IMR-90 (cell line): Measurements from ENCODE around the gene CDH23. TPM values are rescaled to one million over a fixed set of nuclear protein-coding genes. Genes with fewer than 3 reads are reported as not detected.

Source experiments
- ATAC-seq: fragments of 200-7000 bp; cut with Tn5 transposase; 2 replicates; pipeline ENCODE4 v1.9.1; 2020; ENCODE audit warnings: low read depth, mild to moderate bottlenecking, moderate library complexity
- BruUV-seq: library from RNA; stranded (reverse); fragments of 400-500 nt; replicated peaks from 2 replicates; lab custom pipeline; 2021; lab: Mats Ljungman, UMichigan
- CTCF ChIA-PET: fragments of 300-600 bp; formaldehyde crosslinking; extraction: SDS; loops from one replicate; lab custom pipeline; 2021; ENCODE audit warnings: antibody characterized with exemption; lab: Yijun Ruan, JAX
- POLR2A ChIA-PET: fragments of 300-600 bp; sonication (Branson Sonifier 250); formaldehyde crosslinking; loops from one replicate; lab custom pipeline; 2022; ENCODE audit warnings: antibody characterized with exemption; ENCODE audit not compliant: unreplicated experiment; lab: Charles Lee
- DNase-seq: peaks from one replicate; pipeline ENCODE4 v3.0.0; 2013
- H2AFZ ChIP-seq: replicated peaks from 2 replicates; pipeline ENCODE3; 2013; ENCODE audit warnings: low read length, mild to moderate bottlenecking; ENCODE audit not compliant: poor library complexity
- H2AK5ac ChIP-seq: 2 replicates; pipeline ENCODE4 v1.6.1; 2013; ENCODE audit warnings: low read depth, low read length, inconsistent platforms
- H2AK9ac ChIP-seq: replicated peaks from 2 replicates; pipeline ENCODE3; 2013; ENCODE audit warnings: mild to moderate bottlenecking, low read depth, low read length, moderate library complexity; ENCODE audit not compliant: poor library complexity
- H2BK120ac ChIP-seq: 2 replicates; pipeline ENCODE4 v1.6.1; 2013; ENCODE audit warnings: low read depth, low read length, inconsistent platforms
- H2BK15ac ChIP-seq: 3 replicates; pipeline ENCODE4 v1.6.1; 2013; ENCODE audit warnings: low read depth, low read length, inconsistent platforms
- H2BK20ac ChIP-seq: 2 replicates; pipeline ENCODE4 v1.6.1; 2013; ENCODE audit warnings: low read depth, mild to moderate bottlenecking, inconsistent platforms, low read length, moderate library complexity
- H2BK5ac ChIP-seq: 2 replicates; pipeline ENCODE4 v1.6.1; 2013; ENCODE audit warnings: mild to moderate bottlenecking, low read depth, low read length, inconsistent platforms; ENCODE audit not compliant: poor library complexity, severe bottlenecking
- H3K14ac ChIP-seq: replicated peaks from 2 replicates; pipeline ENCODE4 v1.6.1; 2013; ENCODE audit warnings: low read depth, low read length, inconsistent platforms
- H3K18ac ChIP-seq: 2 replicates; pipeline ENCODE4 v1.6.1; 2013; ENCODE audit warnings: low read depth, low read length, control low read depth
- H3K23ac ChIP-seq: 2 replicates; pipeline ENCODE4 v1.6.1; 2013; ENCODE audit warnings: low read depth, low read length, inconsistent platforms
- H3K27ac ChIP-seq: 2 replicates; pipeline ENCODE4 v1.5.1; 2013; ENCODE audit warnings: mild to moderate bottlenecking, control low read depth, low read length; ENCODE audit not compliant: insufficient read depth
- H3K27me3 ChIP-seq: 2 replicates; pipeline ENCODE4 v1.6.1; 2013; ENCODE audit warnings: low read length; ENCODE audit not compliant: control insufficient read depth, insufficient read depth
- H3K36me3 ChIP-seq: 2 replicates; pipeline ENCODE4 v1.6.1; 2013; ENCODE audit warnings: low read length, mixed read lengths; ENCODE audit not compliant: control insufficient read depth, insufficient read depth
- H3K4ac ChIP-seq: 2 replicates; pipeline ENCODE4 v1.6.1; 2013; ENCODE audit warnings: low read depth, low read length, inconsistent platforms
- H3K4me1 ChIP-seq: 2 replicates; pipeline ENCODE4 v1.6.1; 2013; ENCODE audit warnings: low read length, mixed read lengths; ENCODE audit not compliant: control insufficient read depth, insufficient read depth
- H3K4me2 ChIP-seq: 2 replicates; pipeline ENCODE4 v1.6.1; 2013; ENCODE audit warnings: low read depth, mild to moderate bottlenecking, control low read depth, low read length, moderate library complexity
- H3K4me3 ChIP-seq: 2 replicates; pipeline ENCODE4 v1.5.1; 2013; ENCODE audit warnings: low read depth, mild to moderate bottlenecking, control low read depth, low read length, moderate library complexity; ENCODE audit not compliant: insufficient read depth
- H3K56ac ChIP-seq: 2 replicates; pipeline ENCODE4 v1.6.1; 2013; ENCODE audit warnings: low read length, inconsistent platforms; ENCODE audit not compliant: insufficient read depth; ENCODE audit errors: extremely low read depth
- H3K79me1 ChIP-seq, 2 experiments: 2 replicates each; pipeline ENCODE4 v1.6.1; 2013; ENCODE audit warnings: low read length in 2 of 2, inconsistent platforms in 1 of 2, low read depth in 1 of 2
- H3K9ac ChIP-seq: 2 replicates; pipeline ENCODE4 v1.6.1; 2013; ENCODE audit warnings: low read depth, low read length, control low read depth
- H3K9me1 ChIP-seq: 2 replicates; pipeline ENCODE4 v1.6.1; 2013; ENCODE audit warnings: low read length, inconsistent platforms; ENCODE audit not compliant: insufficient read depth
- H3K9me3 ChIP-seq: 2 replicates; pipeline ENCODE4 v1.6.1; 2013; ENCODE audit warnings: low read length; ENCODE audit not compliant: control insufficient read depth, insufficient read depth
- H4K20me1 ChIP-seq: 2 replicates; pipeline ENCODE4 v1.6.1; 2013; ENCODE audit warnings: low read length, inconsistent platforms; ENCODE audit not compliant: insufficient read depth
- H4K5ac ChIP-seq: 2 replicates; pipeline ENCODE4 v1.6.1; 2013; ENCODE audit warnings: mild to moderate bottlenecking, low read depth, low read length, control low read depth
- H4K8ac ChIP-seq, 2 experiments: 2 replicates each; pipeline ENCODE4 v1.6.1; 2013; ENCODE audit warnings: low read depth in 2 of 2, low read length in 2 of 2, control low read depth in 1 of 2, inconsistent platforms in 1 of 2
- H4K91ac ChIP-seq: 2 replicates; pipeline ENCODE4 v1.6.1; 2013; ENCODE audit warnings: low read depth, low read length, inconsistent platforms; ENCODE audit not compliant: insufficient read depth
- CHD1 ChIP-seq: IDR thresholded peaks from 2 replicates; pipeline ENCODE4 v1.6.1; 2012; ENCODE audit warnings: low read depth, low read length, improper control_type of control experiment
- MXI1 ChIP-seq: IDR thresholded peaks from 2 replicates; pipeline ENCODE4 v1.6.1; 2012; ENCODE audit warnings: low read depth, mild to moderate bottlenecking, low read length, moderate library complexity, borderline replicate concordance
- NFE2L2 ChIP-seq: fragments of 150-350 bp; IDR thresholded peaks from 2 replicates; pipeline ENCODE4 v1.6.1; 2016; ENCODE audit warnings: low read depth, mild to moderate bottlenecking, low read length
- WGBS, 2 experiments: methylation state at CpG; one replicate each; pipeline versions ENCODE4 v1.1.5 to v1.1.7; 2013; ENCODE audit warnings: missing lambda C conversion rate in 2 of 2; ENCODE audit not compliant: insufficient read length in 1 of 2; ENCODE audit errors: extremely low coverage in 2 of 2; 5-methylcytosine and 5-hydroxymethylcytosine counted together
- dilution Hi-C: fragments of 300-500 bp; cut with HindIII; formaldehyde crosslinking; loops from one replicate; pipeline ENCODE4 v1.14.3; 2018; ENCODE audit warnings: low sequenced_read_pairs; ENCODE audit not compliant: unreplicated experiment
- in situ Hi-C: fragments of 300-500 bp; cut with MboI; formaldehyde crosslinking; loops from 3 replicates; pipeline ENCODE4 v1.14.3; 2019; ENCODE audit warnings: low sequenced_read_pairs, inconsistent platforms, mixed read lengths
- intact Hi-C: fragments of 100-400 bp; cut with micrococcal nuclease; formaldehyde crosslinking; loops from 2 replicates; pipeline ENCODE4 v1.10.0; 2022
- polyA plus RNA-seq, 3 experiments: library from polyadenylated mRNA; depleted of rRNA; stranded (reverse); fragments of >200 nt; gene quantifications; 2 replicates each; pipeline ENCODE4 v1.2.3, GENCODE V29; 2012; ENCODE audit warnings: low replicate concordance in 1 of 3
- total RNA-seq: library from RNA; depleted of rRNA; stranded (reverse); fragments of >200 nt; gene quantifications from 2 replicates; pipeline ENCODE4 v1.2.3, GENCODE V29; 2012

Gene CDH23
- total and polyA plus RNA-seq, 2 of the 4 experiments (the other 2 are of a cell fraction) = under 0.01 to 0.03 TPM

- H3K79me1 ChIP-seq = no peaks in the 10 kb centered on the region
- no peak overlapping the region for H3K56ac ChIP-seq
- no peak overlapping the region for H3K27ac ChIP-seq
- no CpG with 5 or more reads among the region's 1 CpG for WGBS, 2 experiments
- H3K9me3 ChIP-seq = no peaks in the 10 kb centered on the region
- no peak overlapping the region for H3K4me2 ChIP-seq
- H4K91ac ChIP-seq = no peak overlapping the region
- intact Hi-C loops (no loop called here), dilution Hi-C loops (no loop called here), in situ Hi-C loops (loop anchor here (10.0 kb wide), 1 partner anchor 432 kb away; no protein-coding TSS in a partner anchor)
- H2AK9ac ChIP-seq = no peak overlapping the region
- POLR2A ChIA-PET = no interaction called here
- CTCF ChIA-PET = no interaction called here
- no peak overlapping the region for H3K18ac ChIP-seq
- H2BK5ac ChIP-seq = no peak overlapping the region
- no peaks in the 10 kb centered on the region for H4K20me1 ChIP-seq
- DNase-seq (peak; percentile 11), ATAC-seq (no peak)
- no peak overlapping the region for H3K4me3 ChIP-seq
- no peak overlapping the region for H2AK5ac ChIP-seq
- H3K9ac ChIP-seq = no peak overlapping the region
- H2BK15ac ChIP-seq = no peak overlapping the region
- H3K9me1 ChIP-seq = no peaks in the 10 kb centered on the region
- H3K4me1 ChIP-seq = no peaks in the 10 kb centered on the region
- no peak overlapping the region; the same call in 1 of the 2 replicates for H3K23ac ChIP-seq
- H3K27me3 ChIP-seq = peaks cover 33% of the 10 kb centered on the region
- no peak overlapping the region for H4K8ac ChIP-seq
- no peaks in the 10 kb centered on the region for H3K36me3 ChIP-seq
- no peak overlapping the region for H2BK20ac ChIP-seq
- H4K5ac ChIP-seq = no peak overlapping the region
- no peak for TF ChIP-seq MXI1
- no peak for TF ChIP-seq NFE2L2
- no peak for TF ChIP-seq CHD1
- no peak overlapping the region for H3K4ac ChIP-seq
- BruUV-seq = no TSS peak
- H3K14ac ChIP-seq = no peak overlapping the region
- no peak overlapping the region for H2BK120ac ChIP-seq
- no peak overlapping the region for H2AFZ ChIP-seq
These were observed 14.0 kb upstream of the CDH23 start for GRCh38 chr10:71382757-71383156.
